Prostate gland (tissue), 2 donors: ENCODE measurements around the gene CCDC27.

ENCODE experiments used
- POLR2AphosphoS5 ChIP-seq: sonication (generic); formaldehyde crosslinking; IDR thresholded peaks from one replicate; pipeline ENCODE4 v1.6.1; 2017; ENCODE audit warnings: antibody characterized with exemption
- TF ChIP-seq, protein P1 (sequence below), 4 experiments: fragments of 200-600 bp in 2 of 4; fragments of 450-650 bp in 2 of 4; sonication (generic) in 2 of 4; IDR thresholded peaks; 1 replicate in 3 of 4; 2 replicates in 1 of 4; pipeline ENCODE4 v1.5.1; 2016 to 2019; ENCODE audit warnings: antibody characterized with exemption in 4 of 4, mild to moderate bottlenecking in 2 of 4, moderate library complexity in 2 of 4

DNA sequence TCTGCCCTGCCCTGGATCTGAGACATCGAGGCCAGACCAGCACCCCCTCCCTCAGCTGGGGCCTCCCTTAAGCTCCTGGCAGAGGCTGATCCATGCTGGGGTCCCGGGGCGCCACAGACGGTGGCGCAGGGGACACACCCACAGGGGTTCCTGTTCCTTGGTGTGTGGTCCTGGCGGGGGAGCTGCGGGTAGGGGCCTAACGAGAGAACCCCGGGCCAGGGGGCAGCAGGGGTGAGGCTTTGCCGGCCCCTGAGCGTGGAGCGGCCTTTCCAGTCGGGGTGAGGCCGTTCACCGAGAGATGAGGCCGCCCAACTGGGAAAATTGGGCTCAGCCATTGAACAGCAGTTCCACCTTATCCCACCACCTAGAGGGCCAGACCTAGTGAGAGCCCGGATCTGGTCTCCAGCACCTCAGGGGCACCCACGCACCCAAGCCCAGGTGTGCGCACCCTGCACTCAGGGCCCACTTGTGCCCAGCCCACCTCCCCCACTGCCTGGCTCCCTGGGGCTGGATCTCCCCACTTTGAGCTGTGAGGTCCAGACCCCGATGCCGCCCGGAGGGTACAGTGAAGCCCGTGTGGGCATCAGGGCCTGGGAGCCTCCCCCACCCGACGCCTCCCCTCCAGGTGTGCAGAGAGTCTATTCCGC lies 45.5 kb upstream of the CCDC27 start:
- TF ChIP-seq, protein P1, sequence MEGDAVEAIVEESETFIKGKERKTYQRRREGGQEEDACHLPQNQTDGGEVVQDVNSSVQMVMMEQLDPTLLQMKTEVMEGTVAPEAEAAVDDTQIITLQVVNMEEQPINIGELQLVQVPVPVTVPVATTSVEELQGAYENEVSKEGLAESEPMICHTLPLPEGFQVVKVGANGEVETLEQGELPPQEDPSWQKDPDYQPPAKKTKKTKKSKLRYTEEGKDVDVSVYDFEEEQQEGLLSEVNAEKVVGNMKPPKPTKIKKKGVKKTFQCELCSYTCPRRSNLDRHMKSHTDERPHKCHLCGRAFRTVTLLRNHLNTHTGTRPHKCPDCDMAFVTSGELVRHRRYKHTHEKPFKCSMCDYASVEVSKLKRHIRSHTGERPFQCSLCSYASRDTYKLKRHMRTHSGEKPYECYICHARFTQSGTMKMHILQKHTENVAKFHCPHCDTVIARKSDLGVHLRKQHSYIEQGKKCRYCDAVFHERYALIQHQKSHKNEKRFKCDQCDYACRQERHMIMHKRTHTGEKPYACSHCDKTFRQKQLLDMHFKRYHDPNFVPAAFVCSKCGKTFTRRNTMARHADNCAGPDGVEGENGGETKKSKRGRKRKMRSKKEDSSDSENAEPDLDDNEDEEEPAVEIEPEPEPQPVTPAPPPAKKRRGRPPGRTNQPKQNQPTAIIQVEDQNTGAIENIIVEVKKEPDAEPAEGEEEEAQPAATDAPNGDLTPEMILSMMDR (IDR thresholded peaks at IDR 0.05) = no peak
- no peak for TF ChIP-seq POLR2AphosphoS5
